Keratinocyte (primary cell): Measurements from ENCODE around the gene LPAR5. TPM values are rescaled to one million over a fixed set of nuclear protein-coding genes. Genes with fewer than 3 reads are reported as not detected.

Experiments used
- DNase-seq: peaks from one replicate; pipeline ENCODE4 v3.0.0-alpha.2; 2011; ENCODE audit warnings: low read depth, missing footprints, low spot score
- FAIRE-seq: peaks from 2 replicates; lab custom pipeline; 2011; peaks lifted over from hg19 to GRCh38; lab: Jason Lieb, UNC
- H2AFZ ChIP-seq: 2 replicates; pipeline ENCODE4 v1.6.0; 2012; ENCODE audit warnings: low read length, control low read depth, inconsistent platforms; ENCODE audit not compliant: control insufficient read depth
- H3K27ac ChIP-seq: 2 replicates; pipeline ENCODE4 v1.5.1; 2011; ENCODE audit warnings: low read length; ENCODE audit not compliant: control insufficient read depth, insufficient read depth
- H3K27me3 ChIP-seq: 3 replicates; pipeline ENCODE4 v1.6.0; 2011; ENCODE audit warnings: low read length; ENCODE audit not compliant: control insufficient read depth, insufficient read depth; ENCODE audit errors: extremely low read depth
- H3K36me3 ChIP-seq, 2 experiments: 2 replicates in 1 of 2; 3 replicates in 1 of 2; pipeline ENCODE4 v1.5.1; 2011; ENCODE audit warnings: low read length in 2 of 2, mild to moderate bottlenecking in 1 of 2; ENCODE audit not compliant: control insufficient read depth in 2 of 2, insufficient read depth in 2 of 2; ENCODE audit errors: extremely low read depth in 1 of 2
- H3K4me1 ChIP-seq: 3 replicates; pipeline ENCODE4 v1.5.1; 2011; ENCODE audit warnings: low read length; ENCODE audit not compliant: control insufficient read depth, insufficient read depth; ENCODE audit errors: extremely low read depth
- H3K4me2 ChIP-seq: 3 replicates; pipeline ENCODE4 v1.6.0; 2011; ENCODE audit warnings: low read depth, low read length; ENCODE audit not compliant: control insufficient read depth, insufficient read depth; ENCODE audit errors: extremely low read depth
- H3K4me3 ChIP-seq, 3 experiments: fragments of 200-600 bp in 1 of 3; sonication (generic) in 1 of 3; 2 replicates in 2 of 3; 3 replicates in 1 of 3; pipeline ENCODE4 v1.5.1; 2011 to 2016; ENCODE audit warnings: low read length in 3 of 3, mild to moderate bottlenecking in 3 of 3, control low read depth in 2 of 3, inconsistent platforms in 1 of 3, low read depth in 1 of 3, mixed read lengths in 1 of 3, mixed run types in 1 of 3, moderate library complexity in 1 of 3; ENCODE audit not compliant: control insufficient read depth in 2 of 3, insufficient read depth in 2 of 3; ENCODE audit errors: extremely low read depth in 1 of 3
- H3K79me2 ChIP-seq: 2 replicates; pipeline ENCODE4 v1.6.0; 2012; ENCODE audit warnings: low read length; ENCODE audit not compliant: control insufficient read depth, insufficient read depth
- H3K9ac ChIP-seq: 3 replicates; pipeline ENCODE4 v1.6.0; 2011; ENCODE audit warnings: low read length; ENCODE audit not compliant: control insufficient read depth, insufficient read depth; ENCODE audit errors: extremely low read depth
- H3K9me1 ChIP-seq: 3 replicates; pipeline ENCODE4 v1.6.0; 2011; ENCODE audit warnings: low read length; ENCODE audit not compliant: control insufficient read depth, insufficient read depth; ENCODE audit errors: extremely low read depth
- H3K9me3 ChIP-seq: 2 replicates; pipeline ENCODE4 v1.5.1; 2012; ENCODE audit warnings: low read depth, low read length; ENCODE audit not compliant: control insufficient read depth
- H4K20me1 ChIP-seq: 3 replicates; pipeline ENCODE4 v1.6.0; 2011; ENCODE audit warnings: low read length; ENCODE audit not compliant: control insufficient read depth, insufficient read depth; ENCODE audit errors: extremely low read depth
- EZH2 ChIP-seq: IDR thresholded peaks from one replicate; pipeline ENCODE4 v1.6.1; 2012; ENCODE audit warnings: inconsistent platforms, mild to moderate bottlenecking, low read length, moderate library complexity
- dilution Hi-C: fragments of 300-500 bp; cut with MboI; formaldehyde crosslinking; loops from one replicate; pipeline ENCODE4 v1.7.0; 2020; ENCODE audit warnings: low sequenced_read_pairs; ENCODE audit not compliant: extremely low pct_ligation_motif_present
- polyA plus RNA-seq, 5 experiments: library from polyadenylated mRNA; depleted of rRNA in 3 of 5; stranded (reverse) in 3 of 5; stranded (forward) in 1 of 5; unstranded in 1 of 5; fragments of >200 nt; gene quantifications; 1 replicate in 1 of 5; 2 replicates in 3 of 5; 3 replicates in 1 of 5; pipeline versions ENCODE4 v1.2.1 to v1.2.3, GENCODE V29; 2011 to 2012; ENCODE audit warnings: missing spikeins in 2 of 5, low read depth in 1 of 5, low replicate concordance in 1 of 5
- TF ChIP-seq, protein P1 (sequence below), 3 experiments: IDR thresholded peaks in 1 of 3; conservative IDR thresholded peaks in 1 of 3; optimal IDR thresholded peaks in 1 of 3; 2 replicates in 2 of 3; 3 replicates in 1 of 3; pipeline versions ENCODE3 to v1.5.1; 2011; ENCODE audit warnings: low read length in 3 of 3, mild to moderate bottlenecking in 3 of 3, moderate library complexity in 2 of 3, control low read depth in 1 of 3, inconsistent platforms in 1 of 3; ENCODE audit not compliant: insufficient read depth in 2 of 3; ENCODE audit errors: extremely low read depth in 1 of 3

LPAR5 gene
- polyA plus RNA-seq, 1 donor (not counting 4 experiments of a cell fraction or from before 2014, with no cell fraction given), result 8.3 TPM

DNA sequence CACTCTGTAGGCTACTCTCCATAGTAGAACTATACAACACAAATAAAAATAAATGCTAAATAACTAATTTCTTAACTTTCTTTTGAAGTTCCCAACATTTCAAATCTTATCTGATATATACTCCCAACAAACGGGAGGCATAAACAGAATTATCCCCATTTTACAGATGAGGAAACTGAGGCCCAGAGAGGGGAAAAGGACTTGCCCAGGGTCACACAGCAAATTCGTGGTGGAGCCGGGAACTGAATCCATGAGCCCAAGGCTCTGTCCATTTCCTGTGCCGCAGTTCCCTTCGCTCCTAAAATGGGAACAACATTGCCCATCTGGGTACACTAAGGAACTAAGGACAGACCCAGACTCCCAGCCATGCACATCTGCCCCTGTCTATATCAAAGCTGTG lies 41.2 kb upstream of the LPAR5 start:
- Histone ChIP-seq H3K36me3 (peaks cover 34 to 40% of the 10 kb centered on the region in 2 experiments), H3K27ac (no peak overlapping the region), H4K20me1 (no peaks in the 10 kb centered on the region), H3K9me3 (no peaks in the 10 kb centered on the region), H2AFZ (no peak overlapping the region), H3K4me2 (no peak overlapping the region), H3K79me2 (peaks cover 29% of the 10 kb centered on the region), H3K4me3 (no peak overlapping the region), H3K9ac (no peak overlapping the region), H3K4me1 (no peaks in the 10 kb centered on the region), H3K9me1 (no peaks in the 10 kb centered on the region), H3K27me3 (no peaks in the 10 kb centered on the region)
- FAIRE-seq (no peak), DNase-seq (no peak)
- dilution Hi-C loops, result no loop called here
- no peak for TF ChIP-seq EZH2
- TF ChIP-seq, protein P1, sequence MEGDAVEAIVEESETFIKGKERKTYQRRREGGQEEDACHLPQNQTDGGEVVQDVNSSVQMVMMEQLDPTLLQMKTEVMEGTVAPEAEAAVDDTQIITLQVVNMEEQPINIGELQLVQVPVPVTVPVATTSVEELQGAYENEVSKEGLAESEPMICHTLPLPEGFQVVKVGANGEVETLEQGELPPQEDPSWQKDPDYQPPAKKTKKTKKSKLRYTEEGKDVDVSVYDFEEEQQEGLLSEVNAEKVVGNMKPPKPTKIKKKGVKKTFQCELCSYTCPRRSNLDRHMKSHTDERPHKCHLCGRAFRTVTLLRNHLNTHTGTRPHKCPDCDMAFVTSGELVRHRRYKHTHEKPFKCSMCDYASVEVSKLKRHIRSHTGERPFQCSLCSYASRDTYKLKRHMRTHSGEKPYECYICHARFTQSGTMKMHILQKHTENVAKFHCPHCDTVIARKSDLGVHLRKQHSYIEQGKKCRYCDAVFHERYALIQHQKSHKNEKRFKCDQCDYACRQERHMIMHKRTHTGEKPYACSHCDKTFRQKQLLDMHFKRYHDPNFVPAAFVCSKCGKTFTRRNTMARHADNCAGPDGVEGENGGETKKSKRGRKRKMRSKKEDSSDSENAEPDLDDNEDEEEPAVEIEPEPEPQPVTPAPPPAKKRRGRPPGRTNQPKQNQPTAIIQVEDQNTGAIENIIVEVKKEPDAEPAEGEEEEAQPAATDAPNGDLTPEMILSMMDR (optimal IDR thresholded peaks at IDR 0.05 in 1 of 3, IDR thresholded peaks at IDR 0.05 in 1 of 3, conservative IDR thresholded peaks at IDR 0.05 in 1 of 3; ENCODE audit: extremely low read depth in 1 of 3, insufficient read depth in 2 of 3, low read length in 3 of 3), result no peak

DNA sequence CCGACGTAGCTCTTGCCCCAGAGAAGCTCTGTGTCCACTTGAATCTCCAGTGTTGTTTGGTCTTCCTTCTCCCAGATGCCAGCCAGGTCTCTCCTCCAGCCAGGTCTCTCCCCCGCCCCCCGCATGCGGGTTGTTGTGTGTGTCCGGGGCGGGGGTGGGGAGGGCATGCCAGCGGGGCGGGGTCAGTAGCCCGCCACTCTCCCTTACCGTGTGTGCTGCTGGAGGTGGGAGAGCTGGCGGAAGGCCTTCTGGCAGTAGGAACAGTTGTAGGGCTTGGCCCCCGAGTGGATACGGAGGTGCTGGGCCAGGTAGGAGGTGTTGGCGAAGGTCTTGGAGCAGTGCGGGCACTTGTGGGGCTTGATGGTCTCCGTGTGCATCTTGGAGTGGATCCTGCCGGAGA lies 36.4 kb upstream of the LPAR5 start:
- no peak overlapping the region for H3K4me3 ChIP-seq
- H3K4me1 ChIP-seq, result no peaks in the 10 kb centered on the region
- no peaks in the 10 kb centered on the region for H3K9me1 ChIP-seq
- TF ChIP-seq EZH2, result no peak
- TF ChIP-seq, protein P1 (optimal IDR thresholded peaks at IDR 0.05 in 1 of 3, IDR thresholded peaks at IDR 0.05 in 1 of 3, conservative IDR thresholded peaks at IDR 0.05 in 1 of 3; ENCODE audit: extremely low read depth in 1 of 3, insufficient read depth in 2 of 3, low read length in 3 of 3), result no peak
- H3K27me3 ChIP-seq, result no peaks in the 10 kb centered on the region
- H3K9me3 ChIP-seq, result no peaks in the 10 kb centered on the region
- H3K79me2 ChIP-seq, result no peaks in the 10 kb centered on the region
- no peak overlapping the region for H2AFZ ChIP-seq
- FAIRE-seq (no peak), DNase-seq (no peak)
- no peak overlapping the region for H3K4me2 ChIP-seq
- H3K27ac ChIP-seq, result no peak overlapping the region
- no peak overlapping the region for H3K9ac ChIP-seq
- no peaks in the 10 kb centered on the region for H4K20me1 ChIP-seq
- H3K36me3 ChIP-seq, result peaks cover 43 to 47% of the 10 kb centered on the region in 2 experiments
- dilution Hi-C loops, result no loop called here
